GM12873 (cell line): ENCODE measurements around the gene CSNK1D.

ENCODE experiments used
- CTCF ChIP-seq: IDR thresholded peaks from 2 replicates; pipeline ENCODE4 v1.5.1; 2012; ENCODE audit warnings: low read depth, mild to moderate bottlenecking, moderate library complexity, low read length, control low read depth; ENCODE audit not compliant: insufficient read depth; ENCODE audit errors: missing control alignments

Gene CSNK1D

GRCh38 chr17:82273327-82274133, at the start of gene CSNK1D:
CSNK1D (minus strand) TSS chr17:82273700; CDS start chr17:82273381, 319 bp downstream.
- TF ChIP-seq CTCF, result no peak

DNA sequence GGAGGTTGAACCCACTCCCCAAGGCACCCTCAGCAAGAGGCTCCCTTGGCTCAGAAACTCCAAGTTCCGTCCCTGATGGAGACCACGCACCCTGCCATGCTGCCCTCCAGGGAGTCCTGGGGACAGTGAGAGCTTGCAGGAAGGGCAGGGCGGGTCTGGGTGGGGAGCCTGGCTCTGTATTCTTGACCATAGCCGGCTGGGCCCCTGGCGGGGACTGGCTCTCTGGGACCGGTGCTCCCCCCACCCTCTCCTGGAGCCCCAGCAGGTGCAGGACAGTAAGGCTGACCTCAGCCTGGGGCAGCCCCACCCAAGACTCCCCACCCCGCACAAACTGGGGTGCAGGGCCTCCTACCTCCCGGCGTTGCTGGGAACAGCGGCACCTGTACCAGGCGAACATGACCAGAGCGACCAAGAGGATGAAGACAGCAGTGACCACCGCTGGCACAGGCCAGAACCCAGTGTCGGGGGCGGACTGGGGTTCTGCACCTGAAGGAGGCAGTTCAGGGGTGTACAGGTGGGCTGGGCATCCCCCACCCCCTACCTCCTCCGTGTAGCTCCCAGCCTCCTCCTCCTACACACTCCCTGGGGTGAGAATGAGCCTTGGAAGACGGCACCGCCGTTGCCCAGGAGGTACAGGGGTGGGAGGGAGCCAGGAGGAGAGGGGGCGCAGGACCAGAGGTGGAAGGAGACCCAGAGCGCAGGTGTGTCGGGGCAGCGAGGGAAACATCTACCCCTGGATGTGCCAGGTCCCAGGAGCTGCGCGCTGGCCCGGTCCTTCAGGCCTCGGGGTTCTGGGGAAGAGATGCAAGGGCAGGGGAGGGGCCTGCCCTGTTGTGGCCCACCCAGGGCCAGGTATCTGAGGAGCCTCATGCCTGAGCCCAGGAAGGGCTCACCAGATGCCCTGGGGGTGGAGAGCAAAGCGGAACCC, 49.3 kb upstream of the CSNK1D start:
- no peak for TF ChIP-seq CTCF

DNA sequence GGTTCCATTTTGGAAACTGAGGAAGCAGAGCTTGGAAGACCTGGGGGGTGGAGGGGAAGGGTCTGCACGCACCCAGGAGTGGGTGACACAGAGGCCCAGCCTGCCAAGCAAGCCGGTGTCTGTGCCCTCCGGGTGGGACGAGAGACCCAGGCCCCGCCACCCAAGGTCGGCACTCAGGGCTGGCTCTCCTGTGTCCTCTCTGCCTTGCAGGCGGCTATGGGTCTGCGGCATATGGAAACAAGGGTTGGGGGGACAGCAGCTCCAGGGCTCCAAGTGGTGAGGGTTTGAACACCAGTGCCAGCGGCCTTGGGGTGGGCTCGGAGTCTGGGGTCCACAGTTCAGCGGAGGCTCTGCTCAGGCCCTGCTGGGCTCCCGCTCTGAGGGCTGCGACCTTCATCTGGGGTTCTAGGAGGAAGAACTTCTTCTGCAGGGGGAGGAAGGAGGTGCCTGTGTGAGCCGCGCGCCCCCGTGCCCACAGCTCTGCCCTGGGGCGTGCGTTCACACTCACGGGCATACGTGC, 48.5 kb upstream of the CSNK1D start:
- TF ChIP-seq CTCF, result no peak

GRCh38 chr17:82320956-82321927, 47.7 kb upstream of the CSNK1D start:
- TF ChIP-seq CTCF, result peak; percentile 68

DNA sequence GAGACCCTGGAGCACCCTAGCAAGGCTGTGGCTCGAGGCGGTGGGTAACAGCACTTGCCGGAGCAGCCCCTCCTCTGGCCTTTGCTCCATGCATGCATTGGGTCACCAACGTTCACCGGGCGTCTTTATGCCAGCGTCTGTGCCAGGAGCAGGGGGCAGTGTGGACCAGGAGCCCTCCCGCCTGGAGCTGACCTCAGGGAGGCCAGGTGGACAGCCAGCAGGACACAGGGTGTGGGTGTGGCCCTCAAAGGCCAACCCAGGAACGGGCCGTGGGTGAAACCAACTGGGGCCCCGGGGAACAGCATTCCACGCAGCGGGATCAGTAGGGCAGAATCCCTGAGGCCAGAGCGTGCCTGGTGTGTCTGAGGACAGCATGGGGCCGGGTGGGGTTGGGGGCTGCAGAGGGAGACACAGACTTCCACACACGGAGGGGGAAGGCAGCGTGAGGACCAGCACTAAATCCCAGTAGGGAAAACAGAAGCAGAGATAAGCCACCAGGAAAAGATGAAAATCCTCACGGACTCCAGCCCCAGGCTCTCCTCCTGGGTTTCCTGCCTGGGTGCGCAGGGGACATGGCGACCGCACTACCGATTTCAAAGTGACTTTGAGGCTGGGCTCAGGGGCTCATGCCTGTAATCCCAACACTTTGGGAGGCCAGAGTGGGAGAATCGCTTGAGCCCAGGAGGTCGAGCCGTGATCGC, 46.8 kb upstream of the CSNK1D start:
- no peak for TF ChIP-seq CTCF

DNA sequence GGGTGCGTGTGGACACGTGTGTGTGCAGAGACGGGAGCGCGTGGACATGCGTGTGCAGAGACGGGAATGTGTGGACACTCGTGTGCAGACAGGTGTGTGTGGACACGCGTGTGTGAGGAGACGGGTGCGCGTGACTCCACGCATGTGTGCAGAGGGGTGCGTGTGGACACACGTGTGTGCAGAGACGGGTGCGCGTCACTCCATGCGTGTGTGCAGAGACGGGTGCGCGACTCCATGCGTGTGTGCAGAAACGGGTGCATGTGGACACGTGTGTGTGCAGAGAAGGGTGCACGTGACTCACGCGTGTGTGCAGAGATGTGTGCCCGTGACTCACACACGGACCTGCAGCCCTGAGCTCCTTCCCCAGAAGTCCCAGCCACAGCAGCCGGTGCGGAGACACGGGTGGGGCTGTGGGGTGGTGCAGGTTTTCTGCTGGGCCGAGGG, 46.1 kb upstream of the CSNK1D start:
- no peak for TF ChIP-seq CTCF
